GM20431 (cell line): ENCODE measurements around the gene UCN2.
"Not testable (repeated sequence)": the region's sequence is repeated elsewhere in the genome, so short reads cannot be mapped to it uniquely, and the experiment has no call there.

Source experiments
- in situ Hi-C: fragments of 300-500 bp; cut with MseI, MboI; formaldehyde crosslinking; loops from one replicate; pipeline ENCODE4 v1.15.0; 2020; ENCODE audit warnings: low sequenced_read_pairs; ENCODE audit not compliant: unreplicated experiment

Gene UCN2

GRCh38 chr3:48546203-48546829 lies 17.3 kb downstream of the UCN2 start:
- in situ Hi-C loops = no loop called here

- in situ Hi-C loops = no loop called here
These were observed 19.4 kb downstream of the UCN2 start for GRCh38 chr3:48544141-48544540.

- in situ Hi-C loops = no loop called here
These were observed 20.2 kb downstream of the UCN2 start for GRCh38 chr3:48543271-48543866.

GRCh38 chr3:48538451-48538850 lies 25.1 kb downstream of the UCN2 start:
- in situ Hi-C loops = no loop called here

GRCh38 chr3:48536785-48537184 lies 26.8 kb downstream of the UCN2 start:
- in situ Hi-C loops = no loop called here

GRCh38 chr3:48536116-48536515 lies 27.5 kb downstream of the UCN2 start:
- in situ Hi-C loops = no loop called here

- in situ Hi-C loops = no loop called here
These were observed 28.0 kb downstream of the UCN2 start for GRCh38 chr3:48535578-48535977.

- in situ Hi-C loops = no loop called here
These were observed 30.6 kb downstream of the UCN2 start for GRCh38 chr3:48532977-48533337.

- in situ Hi-C loops = no loop called here
These were observed 31.2 kb downstream of the UCN2 start for GRCh38 chr3:48532271-48532976.

- in situ Hi-C loops = not testable (repeated sequence)
These were observed 32.9 kb downstream of the UCN2 start for GRCh38 chr3:48530701-48531100.

- in situ Hi-C loops = no loop called here
These were observed 34.8 kb downstream of the UCN2 start for GRCh38 chr3:48528754-48529153.

GRCh38 chr3:48528048-48528447 lies 35.5 kb downstream of the UCN2 start:
- in situ Hi-C loops = no loop called here

- in situ Hi-C loops = no loop called here
These were observed 38.6 kb downstream of the UCN2 start for GRCh38 chr3:48524970-48525369.

- in situ Hi-C loops = no loop called here
These were observed 41.9 kb downstream of the UCN2 start for GRCh38 chr3:48521635-48522034.

GRCh38 chr3:48519277-48519643 lies 44.3 kb downstream of the UCN2 start:
- in situ Hi-C loops = no loop called here

- in situ Hi-C loops = no loop called here
These were observed 44.8 kb downstream of the UCN2 start for GRCh38 chr3:48518638-48519276.

GRCh38 chr3:48518069-48518468 lies 45.5 kb downstream of the UCN2 start:
- in situ Hi-C loops = no loop called here

GRCh38 chr3:48516571-48516970 lies 47.0 kb downstream of the UCN2 start:
- in situ Hi-C loops = no loop called here

- in situ Hi-C loops = no loop called here
These were observed 49.0 kb downstream of the UCN2 start for GRCh38 chr3:48514431-48515227.
